ENCODE data around the gene ANTXR1. TPM values are rescaled to one million over a fixed set of nuclear protein-coding genes. Genes with fewer than 3 reads are reported as not detected.

ANTXR1 gene
- polyA plus RNA-seq, 1 experiment: 87.1 TPM

DNA sequence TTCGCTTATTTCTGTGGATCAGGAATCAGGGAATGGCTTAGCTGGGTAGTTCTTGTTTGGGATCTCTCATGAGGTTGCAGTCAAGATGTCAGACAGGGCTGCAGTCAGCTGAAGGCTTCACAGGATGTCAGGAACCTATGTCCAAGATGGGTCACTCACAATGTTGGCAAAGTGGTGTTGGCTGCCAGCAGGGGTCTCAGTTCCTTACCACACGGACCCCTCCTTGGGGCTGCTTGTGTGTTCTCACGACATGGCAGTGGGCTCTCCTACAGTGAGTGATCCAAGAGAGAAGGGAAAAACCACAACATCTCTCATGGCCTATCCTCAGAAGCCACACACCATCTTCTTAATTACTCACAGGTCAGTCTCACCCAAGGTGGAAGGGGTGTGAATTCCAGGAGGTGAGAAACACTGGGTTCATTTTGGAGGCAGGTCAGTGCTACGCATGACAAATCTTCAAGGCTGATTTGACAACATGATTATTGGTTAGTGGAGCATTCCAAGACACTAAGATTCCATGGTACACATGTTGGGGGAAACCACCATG lies 1.3 kb upstream of the ANTXR1 start:
- ChIA-PET CTCF (interaction anchor here (0.6 to 3.6 kb wide), 10 partner anchors 8 to 313 kb away, joined by 3 to 22 read pairs (median 4); no protein-coding TSS in a partner anchor), POLR2A (no interaction called here)
- TF ChIP-seq, protein P1, sequence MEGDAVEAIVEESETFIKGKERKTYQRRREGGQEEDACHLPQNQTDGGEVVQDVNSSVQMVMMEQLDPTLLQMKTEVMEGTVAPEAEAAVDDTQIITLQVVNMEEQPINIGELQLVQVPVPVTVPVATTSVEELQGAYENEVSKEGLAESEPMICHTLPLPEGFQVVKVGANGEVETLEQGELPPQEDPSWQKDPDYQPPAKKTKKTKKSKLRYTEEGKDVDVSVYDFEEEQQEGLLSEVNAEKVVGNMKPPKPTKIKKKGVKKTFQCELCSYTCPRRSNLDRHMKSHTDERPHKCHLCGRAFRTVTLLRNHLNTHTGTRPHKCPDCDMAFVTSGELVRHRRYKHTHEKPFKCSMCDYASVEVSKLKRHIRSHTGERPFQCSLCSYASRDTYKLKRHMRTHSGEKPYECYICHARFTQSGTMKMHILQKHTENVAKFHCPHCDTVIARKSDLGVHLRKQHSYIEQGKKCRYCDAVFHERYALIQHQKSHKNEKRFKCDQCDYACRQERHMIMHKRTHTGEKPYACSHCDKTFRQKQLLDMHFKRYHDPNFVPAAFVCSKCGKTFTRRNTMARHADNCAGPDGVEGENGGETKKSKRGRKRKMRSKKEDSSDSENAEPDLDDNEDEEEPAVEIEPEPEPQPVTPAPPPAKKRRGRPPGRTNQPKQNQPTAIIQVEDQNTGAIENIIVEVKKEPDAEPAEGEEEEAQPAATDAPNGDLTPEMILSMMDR (IDR thresholded peaks at IDR 0.05; ENCODE audit: insufficient read depth, low read depth, low read length): 0 out of 2 replicates have a peak, but pooled peaks have one; percentile 3
- no peak for DNase-seq (ENCODE audit: low read depth)
- Histone ChIP-seq H3K4me3 (ENCODE audit: low read depth, low read length) (no peak overlapping the region), H3K27me3 (ENCODE audit: control insufficient read depth, insufficient read depth, low read length) (no peaks in the 10 kb centered on the region), H3K36me3 (ENCODE audit: control insufficient read depth, insufficient read depth, low read length) (no peaks in the 10 kb centered on the region)

DNA sequence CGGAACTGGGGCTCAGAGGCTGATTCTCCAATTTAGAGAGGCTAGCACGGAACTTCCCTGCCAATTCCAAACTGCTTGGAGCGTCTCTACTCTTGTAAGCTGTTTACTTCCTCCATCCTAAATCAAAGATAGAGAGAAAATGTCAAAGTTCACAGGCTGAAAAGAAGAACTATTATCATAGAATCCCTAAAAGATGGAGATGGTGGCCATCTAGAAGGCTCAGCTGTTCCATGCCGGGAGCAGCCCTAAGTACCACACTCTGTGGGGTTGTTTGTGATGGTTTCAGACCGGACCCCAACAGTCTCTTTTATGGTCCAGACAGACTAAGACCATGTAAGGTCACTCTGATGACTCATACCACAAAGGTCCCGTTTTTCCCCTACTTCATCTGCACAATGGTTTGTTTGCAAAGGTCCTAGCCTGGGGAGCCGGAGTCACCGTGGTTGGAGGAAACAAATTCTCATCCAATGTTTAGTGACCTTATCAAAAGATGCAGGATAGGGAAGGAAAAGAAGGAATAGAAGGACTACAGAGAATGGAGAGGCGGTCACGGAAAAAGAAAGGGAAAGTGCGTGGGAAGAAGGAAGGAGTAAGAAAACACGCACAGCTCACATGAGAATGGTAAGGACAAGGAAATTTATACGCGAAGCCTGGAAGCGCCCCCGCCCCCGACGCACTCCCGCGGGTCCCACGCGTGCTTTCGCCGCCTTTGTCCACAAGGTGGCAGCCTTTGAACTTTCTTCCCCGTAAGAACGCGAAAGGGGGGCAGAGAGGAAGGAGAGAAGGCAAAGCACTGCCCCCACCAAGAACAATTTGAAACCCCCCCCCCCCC lies 453 bp upstream of the ANTXR1 start:
- H3K36me3 ChIP-seq (ENCODE audit: control insufficient read depth, insufficient read depth, low read length): no peaks in the 10 kb centered on the region
- POLR2A ChIA-PET: no interaction called here
- TF ChIP-seq, protein P1 (IDR thresholded peaks at IDR 0.05; ENCODE audit: insufficient read depth, low read depth, low read length): peak; percentile 82
- CTCF ChIA-PET: interaction anchor here (0.6 to 3.6 kb wide), 20 partner anchors 9 to 556 kb away, joined by 3 to 22 read pairs (median 4); partner anchors contain the start of gene FBXO48
- peak overlapping the region; percentile 83 for H3K4me3 ChIP-seq (ENCODE audit: low read depth, low read length)
- no peak for DNase-seq (ENCODE audit: low read depth)
- no peaks in the 10 kb centered on the region for H3K27me3 ChIP-seq (ENCODE audit: control insufficient read depth, insufficient read depth, low read length)

DNA sequence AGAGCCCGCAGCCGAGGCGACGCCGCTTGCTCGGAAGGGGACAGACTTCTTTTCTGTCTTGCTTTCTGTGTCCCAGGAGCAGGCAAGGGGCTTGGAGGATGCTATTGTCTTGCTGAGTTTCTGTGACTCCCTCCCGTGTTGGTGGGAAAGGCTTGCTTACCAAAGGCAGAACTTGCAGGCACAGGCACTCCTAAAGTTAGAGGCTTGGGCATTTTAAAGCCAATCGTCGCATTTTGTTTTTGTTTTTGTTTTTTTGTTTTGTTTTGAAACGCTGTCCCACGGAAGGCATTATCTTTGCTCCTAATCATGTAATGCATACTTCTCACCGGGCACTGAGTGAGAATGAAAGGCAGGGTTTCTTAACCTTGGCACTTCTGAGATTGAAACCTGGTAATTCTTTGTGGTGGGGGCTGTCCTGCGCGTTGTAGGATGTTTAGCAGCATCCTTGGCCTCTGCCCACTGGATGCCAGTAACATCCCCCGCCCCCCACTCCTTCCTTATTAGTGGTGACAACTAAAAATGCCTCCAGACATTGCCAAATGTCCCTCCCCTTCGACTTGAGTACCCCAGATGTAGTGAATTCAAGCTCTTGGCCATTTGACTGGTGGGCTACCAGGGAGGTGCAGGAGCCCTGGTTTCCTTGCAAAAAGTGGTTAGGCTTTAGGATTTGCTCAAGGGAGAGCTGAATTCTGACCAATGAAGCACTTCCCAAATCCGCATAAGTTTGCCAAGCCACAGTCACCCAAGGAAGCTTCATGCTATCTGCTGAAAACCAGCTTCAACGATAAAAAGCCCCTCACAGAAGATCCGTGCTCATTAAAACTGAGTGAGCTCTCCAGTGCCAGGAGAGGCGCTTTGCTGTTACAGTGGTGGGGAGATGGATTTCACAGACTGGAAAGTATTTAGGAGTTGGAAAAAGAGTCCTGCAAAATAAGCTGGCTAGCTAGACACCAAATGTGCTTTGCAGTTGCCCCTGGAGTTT lies 1.2 kb downstream of the ANTXR1 start:
- Histone ChIP-seq H3K4me3 (ENCODE audit: low read depth, low read length) (peak overlapping the region; percentile 83), H3K36me3 (ENCODE audit: control insufficient read depth, insufficient read depth, low read length) (no peaks in the 10 kb centered on the region), H3K27me3 (ENCODE audit: control insufficient read depth, insufficient read depth, low read length) (no peaks in the 10 kb centered on the region)
- ChIA-PET CTCF (interaction anchor here (0.5 to 1.6 kb wide), 10 partner anchors 11 to 294 kb away, joined by 3 to 10 read pairs (median 3); no protein-coding TSS in a partner anchor), POLR2A (interaction anchor here (0.6 to 1.4 kb wide), 2 partner anchors 18 to 229 kb away, joined by 4 to 7 read pairs; no protein-coding TSS in a partner anchor)
- DNase-seq (ENCODE audit: low read depth): no peak
- TF ChIP-seq, protein P1 (IDR thresholded peaks at IDR 0.05; ENCODE audit: insufficient read depth, low read depth, low read length): no peak; the same call in 1 of the 2 replicates

DNA sequence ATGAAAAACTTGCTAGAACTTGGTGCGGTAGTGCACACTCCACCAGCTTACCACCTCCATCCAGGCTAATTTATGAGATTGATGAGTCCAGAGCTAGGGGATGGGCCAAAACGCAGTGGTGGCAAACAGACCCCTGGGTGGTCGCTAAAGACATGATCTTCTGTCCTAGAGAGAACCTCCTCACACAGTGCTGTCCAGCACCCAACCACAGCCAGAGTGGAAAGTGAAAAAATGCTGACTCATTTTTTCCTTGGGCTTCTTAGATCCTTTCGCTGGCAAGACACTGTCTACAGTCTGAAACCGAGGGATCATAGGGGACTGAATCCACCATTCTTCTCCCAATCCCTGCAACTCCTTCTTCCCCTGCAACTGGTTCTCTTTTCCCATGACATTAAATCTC lies 4.1 kb downstream of the ANTXR1 start:
- H3K4me3 ChIP-seq (ENCODE audit: low read depth, low read length): no peak overlapping the region
- H3K27me3 ChIP-seq (ENCODE audit: control insufficient read depth, insufficient read depth, low read length): no peaks in the 10 kb centered on the region
- TF ChIP-seq, protein P1 (IDR thresholded peaks at IDR 0.05; ENCODE audit: insufficient read depth, low read depth, low read length): no peak
- ChIA-PET CTCF (interaction anchor here (1.0 to 1.3 kb wide), 4 partner anchors 9 to 291 kb away, joined by 3 read pairs; no protein-coding TSS in a partner anchor), POLR2A (interaction anchor here (0.6 kb wide), 1 partner anchor 167 kb away, joined by 3 read pairs; no protein-coding TSS in a partner anchor)
- no peaks in the 10 kb centered on the region for H3K36me3 ChIP-seq (ENCODE audit: control insufficient read depth, insufficient read depth, low read length)
- DNase-seq (ENCODE audit: low read depth): no peak

All from BJ (cell line).